Measurements from ENCODE around the gene NECTIN4.
"Not testable (repeated sequence)": the region's sequence is repeated elsewhere in the genome, so short reads cannot be mapped to it uniquely, and the experiment has no call there.

Gene NECTIN4

DNA sequence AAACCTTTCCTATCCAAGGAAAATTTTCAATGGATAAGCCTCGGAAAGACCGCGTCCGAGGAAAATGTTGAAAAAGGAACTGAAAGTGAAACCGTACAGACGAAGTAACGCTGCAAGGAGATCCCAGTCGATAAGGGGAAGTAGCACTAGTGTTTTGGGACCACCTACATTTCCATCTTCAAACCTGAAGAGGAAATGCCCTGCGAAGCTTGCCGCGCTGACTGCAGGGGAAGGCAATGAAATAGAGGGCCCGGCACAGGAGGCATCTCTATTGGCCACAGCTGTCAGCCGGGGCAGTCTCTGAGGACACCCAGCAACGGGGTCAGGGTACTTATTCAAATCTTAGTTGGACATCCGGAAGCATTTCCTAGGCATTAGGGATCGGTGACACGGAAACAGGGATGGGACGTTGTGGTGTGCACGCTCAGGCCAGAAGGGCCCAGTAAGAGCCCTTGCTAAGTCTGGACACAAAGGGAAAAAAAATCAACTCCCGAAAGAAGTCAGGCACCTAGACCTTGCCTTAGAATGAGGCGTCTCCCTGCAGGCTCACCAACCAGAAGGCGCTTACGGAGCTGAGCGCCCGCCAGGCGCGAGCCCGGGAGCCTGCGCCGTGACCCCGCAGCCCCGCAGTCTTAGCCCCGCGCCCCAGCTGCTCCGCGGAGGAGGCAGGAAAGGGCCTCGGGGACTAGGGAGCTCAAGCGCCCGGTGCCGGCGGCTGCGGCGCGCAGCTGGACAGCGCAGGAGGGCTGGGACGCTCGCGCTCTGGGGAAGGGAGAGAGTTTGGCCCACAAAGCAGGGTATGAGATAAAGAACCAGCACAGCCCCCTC, 44.2 kb downstream of the NECTIN4 start:
- H3K9me3 ChIP-seq (ENCODE audit: control insufficient read depth, low read length), result no peaks in the 10 kb centered on the region
- H3K36me3 ChIP-seq (ENCODE audit: control insufficient read depth, insufficient read depth, low read length), result peaks cover 16% of the 10 kb centered on the region
- no peaks in the 10 kb centered on the region for H3K27me3 ChIP-seq (ENCODE audit: control insufficient read depth, insufficient read depth, low read length)
- H3K4me1 ChIP-seq (ENCODE audit: control insufficient read depth, insufficient read depth, low read length), result peaks cover 13% of the 10 kb centered on the region
- peak overlapping the region; percentile 54 for H3K4me3 ChIP-seq (ENCODE audit: low read length)
- H3K9ac ChIP-seq (ENCODE audit: low read length), result peak overlapping the region; percentile 89

DNA sequence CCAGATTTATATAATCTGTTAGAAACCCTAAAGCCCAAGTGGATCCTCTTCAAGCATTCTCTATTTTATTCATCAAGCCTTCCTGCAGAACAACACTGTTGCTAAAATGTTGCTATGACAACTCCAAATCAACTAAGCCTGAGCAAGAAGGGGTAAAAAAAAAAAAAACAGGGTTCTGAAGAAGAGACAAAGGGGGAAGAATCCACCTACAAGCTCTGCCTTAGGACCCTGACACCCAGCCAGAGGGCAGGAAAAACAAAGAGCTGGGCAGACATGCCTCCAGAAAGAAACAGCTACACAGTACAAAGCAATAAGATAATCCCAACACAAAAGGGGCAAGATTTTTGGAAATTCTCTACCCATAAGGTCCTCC, 44.8 kb downstream of the NECTIN4 start:
- Histone ChIP-seq H3K27me3 (ENCODE audit: control insufficient read depth, insufficient read depth, low read length) (no peaks in the 10 kb centered on the region), H3K4me1 (ENCODE audit: control insufficient read depth, insufficient read depth, low read length) (peaks cover 14% of the 10 kb centered on the region), H3K9ac (ENCODE audit: low read length) (peak overlapping the region; percentile 89), H3K4me3 (ENCODE audit: low read length) (peak overlapping the region; percentile 54), H3K9me3 (ENCODE audit: control insufficient read depth, low read length) (no peaks in the 10 kb centered on the region), H3K36me3 (ENCODE audit: control insufficient read depth, insufficient read depth, low read length) (peaks cover 21% of the 10 kb centered on the region)

DNA sequence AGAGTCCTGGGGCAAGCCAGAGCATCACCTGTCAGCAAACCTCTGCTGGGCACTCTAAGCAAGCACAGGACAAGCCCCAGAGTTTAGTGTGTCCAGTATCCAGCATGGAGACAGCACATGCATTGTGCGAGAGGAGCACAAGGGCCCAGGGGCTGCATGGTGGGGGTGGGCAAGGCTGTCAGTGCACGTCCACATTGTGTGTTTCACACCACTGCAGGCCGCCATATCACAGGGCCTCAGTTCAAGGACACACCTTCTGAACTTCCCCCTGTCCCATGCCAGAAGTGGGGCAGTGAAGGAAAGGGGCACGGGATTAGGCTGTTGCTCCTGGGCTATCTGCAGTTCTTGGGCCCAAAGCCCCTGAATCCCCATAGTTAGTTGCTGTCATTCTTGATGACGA, 49.8 kb downstream of the NECTIN4 start:
- no peak overlapping the region for H3K4me3 ChIP-seq (ENCODE audit: low read length)
- H3K36me3 ChIP-seq (ENCODE audit: control insufficient read depth, insufficient read depth, low read length), result peaks cover 23% of the 10 kb centered on the region
- no peaks in the 10 kb centered on the region for H3K27me3 ChIP-seq (ENCODE audit: control insufficient read depth, insufficient read depth, low read length)
- H3K9me3 ChIP-seq (ENCODE audit: control insufficient read depth, low read length), result no peaks in the 10 kb centered on the region
- no peak overlapping the region for H3K9ac ChIP-seq (ENCODE audit: low read length)
- H3K4me1 ChIP-seq (ENCODE audit: control insufficient read depth, insufficient read depth, low read length), result peaks cover 18% of the 10 kb centered on the region

DNA sequence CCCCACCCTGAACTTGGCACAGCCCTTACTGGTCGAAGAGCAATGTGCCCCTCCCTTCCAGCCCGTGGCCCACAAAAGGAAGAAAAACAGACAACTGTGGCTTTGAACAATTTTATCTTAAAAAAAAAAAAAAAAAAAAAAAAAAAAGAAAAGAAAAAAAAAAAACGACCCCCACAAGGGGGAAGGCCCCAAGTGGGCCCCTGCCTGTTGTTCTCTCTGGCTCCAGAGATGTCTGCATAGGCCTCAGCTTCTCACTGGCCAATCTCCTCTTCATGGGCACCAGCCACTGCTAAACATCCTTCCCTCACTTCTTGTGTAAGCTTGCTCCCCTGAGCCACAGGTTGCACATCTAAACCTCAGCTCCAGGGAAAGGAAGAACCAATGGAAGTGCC, 50.2 kb downstream of the NECTIN4 start:
- no peak overlapping the region for H3K9ac ChIP-seq (ENCODE audit: low read length)
- H3K4me3 ChIP-seq (ENCODE audit: low read length), result no peak overlapping the region
- H3K36me3 ChIP-seq (ENCODE audit: control insufficient read depth, insufficient read depth, low read length), result peaks cover 23% of the 10 kb centered on the region
- peaks cover 14% of the 10 kb centered on the region for H3K4me1 ChIP-seq (ENCODE audit: control insufficient read depth, insufficient read depth, low read length)
- H3K27me3 ChIP-seq (ENCODE audit: control insufficient read depth, insufficient read depth, low read length), result no peaks in the 10 kb centered on the region
- H3K9me3 ChIP-seq (ENCODE audit: control insufficient read depth, low read length), result no peaks in the 10 kb centered on the region

DNA sequence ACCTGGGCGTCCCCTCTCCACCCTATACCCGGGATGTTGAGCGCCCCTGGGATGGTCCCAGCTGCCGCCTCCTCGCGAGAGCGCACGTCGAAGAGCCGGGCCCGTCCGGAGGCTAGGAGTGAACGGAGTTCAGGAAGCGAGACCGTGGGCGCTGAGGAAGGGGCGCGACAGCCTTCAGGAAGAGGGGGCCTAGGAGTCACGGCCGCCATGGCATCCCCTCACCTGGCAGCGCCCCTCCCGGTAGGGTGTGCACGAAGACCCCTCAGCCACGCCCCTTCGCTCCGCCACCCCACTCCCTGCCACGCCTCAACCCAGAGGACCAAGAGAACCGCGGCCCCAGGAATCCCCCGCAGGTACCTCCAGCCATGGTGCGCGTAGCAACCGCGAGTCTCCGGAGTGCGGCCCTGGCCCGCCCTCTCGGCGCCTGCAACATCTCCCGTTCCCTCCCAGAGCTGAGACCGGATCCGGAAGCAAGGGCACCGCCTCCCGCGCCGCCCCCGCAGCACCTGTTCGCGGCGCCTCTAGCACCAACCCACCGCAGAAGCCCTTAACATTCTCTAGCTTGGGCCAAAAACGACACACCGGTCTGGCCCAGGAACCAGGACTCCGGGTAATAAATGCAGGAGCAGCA, 50.7 kb downstream of the NECTIN4 start, which contains the start of gene TSTD1:
TSTD1 (minus strand) TSS at position 442 of the 631 bp plus-strand sequence; CDS start at position 367, 75 bp downstream.
- peak within 1 kb of the TSS; percentile 76 for H3K9ac ChIP-seq (ENCODE audit: low read length)
- H3K9me3 ChIP-seq (ENCODE audit: control insufficient read depth, low read length), result no peaks in the 10 kb centered on the region
- H3K36me3 ChIP-seq (ENCODE audit: control insufficient read depth, insufficient read depth, low read length), result peaks cover 23% of the 10 kb centered on the region

DNA sequence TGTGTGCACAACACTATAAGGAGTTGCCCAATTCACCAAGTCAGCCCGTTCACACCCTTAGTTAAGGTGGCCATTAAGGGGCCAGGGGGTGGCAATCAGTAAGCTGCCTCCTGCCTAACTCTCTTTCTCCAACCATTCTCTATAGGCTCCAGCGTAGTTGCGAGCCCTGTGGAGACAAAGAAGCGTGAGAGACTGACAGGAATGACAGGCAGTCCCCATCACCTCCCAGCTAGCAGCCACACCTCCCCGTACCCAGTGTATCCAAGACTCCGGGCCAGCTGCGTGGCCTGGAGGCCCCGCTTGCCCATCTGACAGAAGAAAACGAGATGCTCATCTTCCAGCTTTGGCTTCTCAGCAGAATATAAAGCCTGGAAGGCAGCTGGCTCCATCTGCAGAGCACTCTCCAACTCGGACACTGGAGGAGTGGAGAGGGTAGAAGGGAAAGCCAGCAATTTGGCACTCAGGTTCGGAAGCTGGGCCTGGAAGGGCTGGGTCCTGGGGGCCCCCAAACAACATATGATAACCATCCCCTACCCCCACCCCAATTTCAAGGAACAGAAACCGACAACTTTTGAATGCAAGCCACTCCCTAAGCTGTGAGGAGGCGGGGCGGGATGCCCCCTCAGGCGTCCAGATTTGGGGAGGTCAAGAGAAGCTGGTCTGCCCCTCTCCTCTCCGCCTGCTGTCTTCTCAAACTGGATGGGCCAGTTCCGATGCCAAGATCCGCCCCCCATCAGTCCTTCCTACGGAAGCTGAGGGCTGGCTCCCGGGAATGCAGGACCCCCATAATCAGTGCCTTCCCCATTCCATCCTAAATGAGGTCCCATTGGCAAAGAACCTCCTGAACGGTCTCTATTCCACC, 51.5 kb downstream of the NECTIN4 start:
- H3K4me3 ChIP-seq (ENCODE audit: low read length), result peak overlapping the region; percentile 61
- H3K4me1 ChIP-seq (ENCODE audit: control insufficient read depth, insufficient read depth, low read length), result peaks cover 18% of the 10 kb centered on the region
- peak overlapping the region; percentile 76 for H3K9ac ChIP-seq (ENCODE audit: low read length)
- H3K27me3 ChIP-seq (ENCODE audit: control insufficient read depth, insufficient read depth, low read length), result no peaks in the 10 kb centered on the region
- peaks cover 23% of the 10 kb centered on the region for H3K36me3 ChIP-seq (ENCODE audit: control insufficient read depth, insufficient read depth, low read length)
- no peaks in the 10 kb centered on the region for H3K9me3 ChIP-seq (ENCODE audit: control insufficient read depth, low read length)

More for the DNA sequence above, 50.7 kb downstream of the NECTIN4 start, which contains the start of gene TSTD1:
- Histone ChIP-seq H3K4me3 (ENCODE audit: low read length) (peak within 1 kb of the TSS; percentile 61), H3K4me1 (ENCODE audit: control insufficient read depth, insufficient read depth, low read length) (peaks cover 14% of the 10 kb centered on the region), H3K27me3 (ENCODE audit: control insufficient read depth, insufficient read depth, low read length) (no peaks in the 10 kb centered on the region)

DNA sequence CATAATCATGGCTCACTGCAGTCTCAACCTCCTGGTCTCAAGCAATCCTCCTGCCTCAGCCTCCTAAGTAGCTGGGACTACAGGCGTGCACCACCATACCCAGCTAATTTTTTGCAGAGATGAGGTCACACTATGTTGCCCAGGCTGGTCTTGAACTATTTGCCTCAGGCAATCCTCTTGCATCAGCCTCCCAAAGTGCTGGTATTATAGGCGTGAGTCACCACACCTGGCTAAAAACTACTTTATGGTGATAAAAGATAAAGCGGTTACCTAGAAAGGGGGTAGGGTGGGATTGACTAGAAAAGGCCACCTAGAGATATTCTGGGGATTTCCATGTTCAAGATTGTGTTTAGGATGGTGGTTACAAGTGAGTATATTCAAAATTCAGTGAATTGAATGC, 55.6 kb downstream of the NECTIN4 start:
- Histone ChIP-seq H3K4me3 (ENCODE audit: low read length) (no peak overlapping the region), H3K4me1 (ENCODE audit: control insufficient read depth, insufficient read depth, low read length) (peaks cover 18% of the 10 kb centered on the region), H3K27me3 (ENCODE audit: control insufficient read depth, insufficient read depth, low read length) (no peaks in the 10 kb centered on the region), H3K9me3 (ENCODE audit: control insufficient read depth, low read length) (no peaks in the 10 kb centered on the region), H3K36me3 (ENCODE audit: control insufficient read depth, insufficient read depth, low read length) (no peaks in the 10 kb centered on the region), H3K9ac (ENCODE audit: low read length) (no peak overlapping the region)

DNA sequence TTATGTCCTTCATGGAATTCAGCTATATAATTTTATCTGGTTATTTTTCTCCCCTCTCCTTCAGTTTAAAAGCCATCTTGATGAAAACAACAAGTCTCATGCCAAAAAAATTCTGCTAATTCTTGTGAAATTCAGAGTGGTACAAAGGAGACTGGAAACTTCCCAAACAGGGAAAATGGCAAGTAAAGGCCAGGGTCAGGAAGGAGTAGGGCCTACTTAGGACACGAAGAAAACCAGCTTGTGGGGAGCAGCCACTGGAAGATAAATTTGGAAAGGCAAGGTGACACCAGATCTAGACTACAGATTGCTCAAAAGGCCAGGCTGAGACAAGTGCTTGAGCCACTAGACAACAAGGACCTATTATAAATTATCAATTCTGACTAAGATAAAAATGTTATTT, 56.9 kb downstream of the NECTIN4 start:
- H3K9me3 ChIP-seq (ENCODE audit: control insufficient read depth, low read length), result no peaks in the 10 kb centered on the region
- no peaks in the 10 kb centered on the region for H3K36me3 ChIP-seq (ENCODE audit: control insufficient read depth, insufficient read depth, low read length)
- no peak overlapping the region for H3K4me3 ChIP-seq (ENCODE audit: low read length)
- no peaks in the 10 kb centered on the region for H3K27me3 ChIP-seq (ENCODE audit: control insufficient read depth, insufficient read depth, low read length)
- H3K9ac ChIP-seq (ENCODE audit: low read length), result no peak overlapping the region
- H3K4me1 ChIP-seq (ENCODE audit: control insufficient read depth, insufficient read depth, low read length), result peaks cover 9% of the 10 kb centered on the region

DNA sequence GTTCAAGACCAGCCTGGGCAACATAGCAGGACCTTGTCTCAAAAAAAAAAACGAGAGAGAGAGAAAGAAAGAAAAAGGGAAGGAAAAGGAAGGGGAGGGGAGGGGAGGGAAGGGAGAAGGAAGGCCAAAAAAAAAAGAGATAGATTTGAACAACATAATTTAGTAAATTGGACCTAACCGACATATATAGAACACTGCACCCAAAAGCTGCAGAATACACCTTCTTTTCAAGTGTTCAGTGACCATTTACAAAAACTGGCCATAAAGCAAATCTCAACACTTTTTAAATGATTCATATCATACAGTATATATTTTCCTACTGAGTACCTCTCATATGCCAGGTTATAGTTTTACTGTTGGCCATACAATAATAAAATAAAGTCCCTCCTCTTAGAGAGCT, 57.5 kb downstream of the NECTIN4 start:
- peaks cover 9% of the 10 kb centered on the region for H3K4me1 ChIP-seq (ENCODE audit: control insufficient read depth, insufficient read depth, low read length)
- H3K36me3 ChIP-seq (ENCODE audit: control insufficient read depth, insufficient read depth, low read length), result no peaks in the 10 kb centered on the region
- no peak overlapping the region for H3K4me3 ChIP-seq (ENCODE audit: low read length)
- H3K9ac ChIP-seq (ENCODE audit: low read length), result no peak overlapping the region
- H3K9me3 ChIP-seq (ENCODE audit: control insufficient read depth, low read length), result no peaks in the 10 kb centered on the region
- no peaks in the 10 kb centered on the region for H3K27me3 ChIP-seq (ENCODE audit: control insufficient read depth, insufficient read depth, low read length)

DNA sequence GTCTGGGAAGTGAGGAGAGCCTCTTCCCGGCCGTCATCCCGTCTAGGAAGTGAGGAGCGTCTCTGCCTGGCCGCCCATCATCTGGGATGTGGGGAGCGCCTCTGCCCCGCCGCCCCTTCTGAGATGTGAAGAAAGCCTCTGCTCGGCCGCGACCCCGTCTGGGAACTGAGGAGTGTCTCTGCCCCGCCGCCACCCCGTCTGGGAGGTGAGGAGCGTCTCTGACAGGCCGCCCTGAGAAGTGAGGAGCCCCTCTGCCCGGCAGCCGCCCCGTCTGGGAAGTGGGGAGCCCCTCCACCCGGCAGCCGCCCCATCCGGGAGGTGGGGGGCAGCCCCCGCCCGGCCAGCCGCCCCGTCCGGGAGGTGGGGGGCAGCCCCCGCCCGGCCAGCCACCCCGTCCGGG, 59.9 kb downstream of the NECTIN4 start:
- not testable (repeated sequence) for H3K9me3 ChIP-seq (ENCODE audit: control insufficient read depth, low read length); H3K27me3 ChIP-seq (ENCODE audit: control insufficient read depth, insufficient read depth, low read length); H3K4me3 ChIP-seq (ENCODE audit: low read length); H3K9ac ChIP-seq (ENCODE audit: low read length); H3K36me3 ChIP-seq (ENCODE audit: control insufficient read depth, insufficient read depth, low read length); H3K4me1 ChIP-seq (ENCODE audit: control insufficient read depth, insufficient read depth, low read length)

DNA sequence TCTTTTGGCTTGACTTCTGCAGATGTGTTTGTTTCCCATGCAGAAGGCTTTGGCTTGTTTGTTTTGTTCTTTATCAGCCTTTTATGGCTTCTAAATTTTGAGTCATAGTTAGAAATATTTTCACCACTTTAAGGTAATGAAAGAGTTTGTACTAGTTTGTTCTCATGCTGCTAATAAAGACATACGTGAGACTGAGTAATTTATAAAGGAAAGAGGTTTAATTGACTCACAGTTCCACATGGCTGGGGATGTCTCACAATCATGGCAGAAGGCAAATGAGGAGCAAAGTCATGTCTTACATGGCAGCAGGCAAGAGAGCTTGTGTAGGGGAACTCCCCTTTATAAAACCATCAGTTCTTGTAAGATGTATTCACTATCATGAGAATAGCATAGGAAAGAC, 62.4 kb downstream of the NECTIN4 start:
- not testable (repeated sequence) for H3K36me3 ChIP-seq (ENCODE audit: control insufficient read depth, insufficient read depth, low read length); H3K9me3 ChIP-seq (ENCODE audit: control insufficient read depth, low read length)

DNA sequence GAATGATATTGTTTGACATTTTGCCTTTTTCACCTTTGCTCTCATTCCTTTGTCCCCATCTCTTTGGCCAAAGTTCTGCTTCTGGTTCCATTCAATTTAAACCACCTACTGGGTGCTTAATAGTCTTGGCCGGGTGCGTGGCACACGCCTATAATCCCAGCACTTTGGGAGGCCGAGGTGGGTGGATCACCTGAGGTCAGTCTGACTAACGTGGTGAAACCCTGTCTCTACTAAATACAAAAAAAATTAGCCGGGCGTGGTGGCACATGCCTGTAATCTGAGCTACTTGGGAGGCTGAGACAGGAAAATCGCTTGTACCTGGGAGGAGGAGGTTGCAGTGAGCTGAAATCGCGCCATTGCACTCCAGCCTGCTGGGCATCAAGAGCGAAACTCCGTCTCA, 66.9 kb downstream of the NECTIN4 start:
- not testable (repeated sequence) for H3K4me3 ChIP-seq (ENCODE audit: low read length); H3K27me3 ChIP-seq (ENCODE audit: control insufficient read depth, insufficient read depth, low read length); H3K36me3 ChIP-seq (ENCODE audit: control insufficient read depth, insufficient read depth, low read length); H3K9me3 ChIP-seq (ENCODE audit: control insufficient read depth, low read length); H3K9ac ChIP-seq (ENCODE audit: low read length)
- peaks cover 23% of the 10 kb centered on the region for H3K4me1 ChIP-seq (ENCODE audit: control insufficient read depth, insufficient read depth, low read length)

More for the DNA sequence above, 62.4 kb downstream of the NECTIN4 start:
- not testable (repeated sequence) for H3K4me3 ChIP-seq (ENCODE audit: low read length); H3K4me1 ChIP-seq (ENCODE audit: control insufficient read depth, insufficient read depth, low read length); H3K27me3 ChIP-seq (ENCODE audit: control insufficient read depth, insufficient read depth, low read length); H3K9ac ChIP-seq (ENCODE audit: low read length)
